Measurements from ENCODE around the gene ARIH2.

The ARIH2 gene

DNA sequence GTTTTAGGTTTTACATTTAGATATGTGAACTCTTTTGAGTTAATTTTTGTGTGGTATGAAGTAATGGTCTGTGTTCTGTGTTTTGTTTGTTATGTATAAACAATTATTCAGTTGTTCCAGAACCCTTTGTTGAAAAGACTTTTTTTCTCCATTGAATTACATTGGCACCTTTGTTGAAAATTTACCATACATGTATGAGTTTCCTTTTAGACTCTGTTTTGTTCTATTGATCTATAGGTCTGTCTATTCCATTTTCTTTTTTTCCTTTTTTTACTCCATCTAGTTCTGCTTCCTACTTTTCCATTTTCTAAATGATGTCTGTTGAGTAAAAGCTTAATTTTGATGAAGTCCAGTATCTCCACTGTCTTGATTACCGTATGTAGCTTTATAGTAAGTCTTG, 31.4 kb downstream of the ARIH2 start:
- Histone ChIP-seq H3K27ac (ENCODE audit: low read depth, low read length) (no peak overlapping the region), H2AFZ (ENCODE audit: low read length, unreplicated experiment) (no peak overlapping the region), H3K4me1 (ENCODE audit: control insufficient read depth, insufficient read depth, low read length, unreplicated experiment) (no peaks in the 10 kb centered on the region), H3K27me3 (ENCODE audit: insufficient read depth, low read length) (no peaks in the 10 kb centered on the region), H3K4me3 (ENCODE audit: low read depth, low read length) (no peak overlapping the region), H3K79me2 (ENCODE audit: control insufficient read depth, insufficient read depth, low read length, unreplicated experiment) (peaks cover 18% of the 10 kb centered on the region), H3K36me3 (ENCODE audit: insufficient read depth, low read length) (no peaks in the 10 kb centered on the region)

DNA sequence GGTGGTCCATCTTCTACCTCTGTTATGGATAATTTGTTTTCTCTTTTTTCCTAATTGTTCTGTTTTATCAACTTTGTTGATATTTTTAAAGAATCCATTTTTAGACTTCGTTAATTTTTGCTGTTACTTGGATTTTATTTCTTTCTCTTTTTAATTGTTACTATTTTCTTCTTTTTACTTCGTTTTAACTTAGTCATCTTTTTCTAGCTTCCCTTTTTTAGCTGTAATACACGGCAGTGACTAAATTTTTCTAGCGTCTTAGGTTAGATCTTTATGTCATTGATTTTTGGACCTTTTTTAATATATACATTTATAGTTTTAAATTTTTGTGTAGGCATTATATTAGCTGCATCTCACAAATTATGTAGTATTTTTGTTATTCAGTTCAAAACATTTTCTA, 33.1 kb downstream of the ARIH2 start:
- Histone ChIP-seq H3K27ac (ENCODE audit: low read depth, low read length) (no peak overlapping the region), H3K4me3 (ENCODE audit: low read depth, low read length) (no peak overlapping the region), H3K36me3 (ENCODE audit: insufficient read depth, low read length) (no peaks in the 10 kb centered on the region), H3K27me3 (ENCODE audit: insufficient read depth, low read length) (no peaks in the 10 kb centered on the region), H3K79me2 (ENCODE audit: control insufficient read depth, insufficient read depth, low read length, unreplicated experiment) (peaks cover 20% of the 10 kb centered on the region), H3K4me1 (ENCODE audit: control insufficient read depth, insufficient read depth, low read length, unreplicated experiment) (no peaks in the 10 kb centered on the region), H2AFZ (ENCODE audit: low read length, unreplicated experiment) (no peak overlapping the region)

GRCh38 chr3:48952510-48953118, 34.0 kb downstream of the ARIH2 start:
- Histone ChIP-seq H3K36me3 (ENCODE audit: insufficient read depth, low read length) (no peaks in the 10 kb centered on the region), H3K27ac (ENCODE audit: low read depth, low read length) (no peak overlapping the region), H3K27me3 (ENCODE audit: insufficient read depth, low read length) (no peaks in the 10 kb centered on the region), H2AFZ (ENCODE audit: low read length, unreplicated experiment) (no peak overlapping the region), H3K4me1 (ENCODE audit: control insufficient read depth, insufficient read depth, low read length, unreplicated experiment) (no peaks in the 10 kb centered on the region), H3K79me2 (ENCODE audit: control insufficient read depth, insufficient read depth, low read length, unreplicated experiment) (peaks cover 24% of the 10 kb centered on the region), H3K4me3 (ENCODE audit: low read depth, low read length) (no peak overlapping the region)

GRCh38 chr3:48957006-48957705, 38.5 kb downstream of the ARIH2 start:
- no peak overlapping the region for H2AFZ ChIP-seq (ENCODE audit: low read length, unreplicated experiment)
- H3K79me2 ChIP-seq (ENCODE audit: control insufficient read depth, insufficient read depth, low read length, unreplicated experiment): peaks cover 21% of the 10 kb centered on the region
- H3K27ac ChIP-seq (ENCODE audit: low read depth, low read length): no peak overlapping the region
- peaks cover 5% of the 10 kb centered on the region for H3K4me1 ChIP-seq (ENCODE audit: control insufficient read depth, insufficient read depth, low read length, unreplicated experiment)
- H3K36me3 ChIP-seq (ENCODE audit: insufficient read depth, low read length): no peaks in the 10 kb centered on the region
- no peaks in the 10 kb centered on the region for H3K27me3 ChIP-seq (ENCODE audit: insufficient read depth, low read length)
- H3K4me3 ChIP-seq (ENCODE audit: low read depth, low read length): no peak overlapping the region

DNA sequence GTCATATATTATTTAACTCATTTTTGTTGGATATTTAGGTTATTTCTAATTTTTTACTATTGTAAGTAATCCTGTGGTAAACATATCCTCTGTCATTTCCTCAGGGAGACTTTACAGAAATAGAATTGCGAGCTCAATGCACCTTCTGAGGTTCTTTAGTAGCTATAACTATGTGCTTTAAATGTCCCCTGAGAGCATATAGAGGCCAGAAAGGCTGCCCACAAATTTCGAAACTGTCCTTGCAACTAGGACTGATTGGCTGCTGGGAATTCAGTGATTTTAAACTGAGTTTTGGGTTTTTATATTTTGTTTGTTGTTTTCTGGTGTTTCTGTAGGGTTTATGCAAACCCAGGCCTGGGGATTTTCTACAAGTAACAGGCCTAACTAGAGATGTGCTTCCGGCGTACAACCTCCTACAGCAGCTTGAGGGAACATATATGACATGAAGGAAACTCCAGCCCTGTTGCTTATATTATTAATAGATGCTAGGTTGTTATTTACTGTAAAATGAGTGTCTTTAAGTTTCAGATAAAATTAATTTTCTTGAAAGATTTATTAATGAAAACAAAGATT, 42.3 kb downstream of the ARIH2 start:
- Histone ChIP-seq H3K27me3 (ENCODE audit: insufficient read depth, low read length) (no peaks in the 10 kb centered on the region), H3K27ac (ENCODE audit: low read depth, low read length) (no peak overlapping the region), H3K4me1 (ENCODE audit: control insufficient read depth, insufficient read depth, low read length, unreplicated experiment) (peaks cover 5% of the 10 kb centered on the region), H3K4me3 (ENCODE audit: low read depth, low read length) (no peak overlapping the region), H3K79me2 (ENCODE audit: control insufficient read depth, insufficient read depth, low read length, unreplicated experiment) (peaks cover 15% of the 10 kb centered on the region), H2AFZ (ENCODE audit: low read length, unreplicated experiment) (no peak overlapping the region), H3K36me3 (ENCODE audit: insufficient read depth, low read length) (no peaks in the 10 kb centered on the region)

DNA sequence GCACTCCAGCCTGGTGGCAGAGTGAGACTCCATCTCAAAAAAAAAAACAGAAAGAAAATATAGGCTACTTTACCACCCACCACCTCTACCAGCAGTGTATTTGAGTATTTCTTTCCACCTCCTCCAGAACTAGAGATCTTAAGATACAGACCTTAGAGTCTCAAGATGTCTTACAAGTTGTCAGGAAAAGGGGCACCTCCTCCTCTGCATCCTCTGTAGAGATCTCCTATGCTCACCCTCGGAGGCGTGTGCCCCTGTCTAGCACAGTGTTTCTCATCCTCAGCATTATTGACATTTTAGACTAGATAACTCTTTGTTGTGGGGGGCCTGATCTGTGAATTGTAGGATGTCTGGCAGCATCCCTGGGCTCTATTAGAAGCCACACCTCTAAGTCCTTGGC, 43.7 kb downstream of the ARIH2 start:
- Histone ChIP-seq H3K4me3 (ENCODE audit: low read depth, low read length) (no peak overlapping the region), H3K79me2 (ENCODE audit: control insufficient read depth, insufficient read depth, low read length, unreplicated experiment) (peaks cover 9% of the 10 kb centered on the region), H3K36me3 (ENCODE audit: insufficient read depth, low read length) (no peaks in the 10 kb centered on the region), H3K4me1 (ENCODE audit: control insufficient read depth, insufficient read depth, low read length, unreplicated experiment) (peaks cover 5% of the 10 kb centered on the region), H3K27me3 (ENCODE audit: insufficient read depth, low read length) (no peaks in the 10 kb centered on the region), H2AFZ (ENCODE audit: low read length, unreplicated experiment) (no peak overlapping the region), H3K27ac (ENCODE audit: low read depth, low read length) (no peak overlapping the region)

DNA sequence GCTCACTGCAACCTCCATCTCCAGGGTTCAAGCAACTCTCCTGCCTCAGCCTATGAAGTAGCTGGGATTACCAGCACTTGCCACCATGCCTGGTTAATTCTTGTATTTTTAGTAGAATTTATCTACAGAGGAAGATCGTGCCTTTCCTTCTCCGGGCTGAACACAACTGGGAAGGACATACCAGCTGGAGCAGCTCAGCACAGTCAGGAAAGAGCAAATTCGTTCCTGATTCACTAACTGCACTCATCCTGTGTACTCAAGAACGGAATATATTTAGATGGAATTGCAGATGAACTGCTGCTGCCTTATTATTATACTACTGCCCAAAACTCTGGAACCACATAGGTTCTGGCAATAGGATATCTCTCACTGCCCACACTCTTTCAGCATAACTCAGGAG, 44.3 kb downstream of the ARIH2 start:
- Histone ChIP-seq H3K27me3 (ENCODE audit: insufficient read depth, low read length) (no peaks in the 10 kb centered on the region), H3K27ac (ENCODE audit: low read depth, low read length) (no peak overlapping the region), H3K4me3 (ENCODE audit: low read depth, low read length) (no peak overlapping the region), H3K79me2 (ENCODE audit: control insufficient read depth, insufficient read depth, low read length, unreplicated experiment) (peaks cover 7% of the 10 kb centered on the region), H3K4me1 (ENCODE audit: control insufficient read depth, insufficient read depth, low read length, unreplicated experiment) (peaks cover 5% of the 10 kb centered on the region), H3K36me3 (ENCODE audit: insufficient read depth, low read length) (no peaks in the 10 kb centered on the region), H2AFZ (ENCODE audit: low read length, unreplicated experiment) (no peak overlapping the region)

GRCh38 chr3:48963591-48963990, 44.9 kb downstream of the ARIH2 start:
- Histone ChIP-seq H3K36me3 (ENCODE audit: insufficient read depth, low read length) (no peaks in the 10 kb centered on the region), H3K4me3 (ENCODE audit: low read depth, low read length) (no peak overlapping the region), H3K27me3 (ENCODE audit: insufficient read depth, low read length) (no peaks in the 10 kb centered on the region), H3K79me2 (ENCODE audit: control insufficient read depth, insufficient read depth, low read length, unreplicated experiment) (peaks cover 4% of the 10 kb centered on the region), H3K4me1 (ENCODE audit: control insufficient read depth, insufficient read depth, low read length, unreplicated experiment) (peaks cover 5% of the 10 kb centered on the region), H3K27ac (ENCODE audit: low read depth, low read length) (no peak overlapping the region), H2AFZ (ENCODE audit: low read length, unreplicated experiment) (no peak overlapping the region)

GRCh38 chr3:48966367-48966766, 47.7 kb downstream of the ARIH2 start:
- no peak overlapping the region for H2AFZ ChIP-seq (ENCODE audit: low read length, unreplicated experiment)
- no peaks in the 10 kb centered on the region for H3K27me3 ChIP-seq (ENCODE audit: insufficient read depth, low read length)
- H3K4me3 ChIP-seq (ENCODE audit: low read depth, low read length): no peak overlapping the region
- no peaks in the 10 kb centered on the region for H3K79me2 ChIP-seq (ENCODE audit: control insufficient read depth, insufficient read depth, low read length, unreplicated experiment)
- no peak overlapping the region for H3K27ac ChIP-seq (ENCODE audit: low read depth, low read length)
- no peaks in the 10 kb centered on the region for H3K4me1 ChIP-seq (ENCODE audit: control insufficient read depth, insufficient read depth, low read length, unreplicated experiment)
- peaks cover under 1% of the 10 kb centered on the region; the same call in 1 of the 2 replicates for H3K36me3 ChIP-seq (ENCODE audit: insufficient read depth, low read length)

DNA sequence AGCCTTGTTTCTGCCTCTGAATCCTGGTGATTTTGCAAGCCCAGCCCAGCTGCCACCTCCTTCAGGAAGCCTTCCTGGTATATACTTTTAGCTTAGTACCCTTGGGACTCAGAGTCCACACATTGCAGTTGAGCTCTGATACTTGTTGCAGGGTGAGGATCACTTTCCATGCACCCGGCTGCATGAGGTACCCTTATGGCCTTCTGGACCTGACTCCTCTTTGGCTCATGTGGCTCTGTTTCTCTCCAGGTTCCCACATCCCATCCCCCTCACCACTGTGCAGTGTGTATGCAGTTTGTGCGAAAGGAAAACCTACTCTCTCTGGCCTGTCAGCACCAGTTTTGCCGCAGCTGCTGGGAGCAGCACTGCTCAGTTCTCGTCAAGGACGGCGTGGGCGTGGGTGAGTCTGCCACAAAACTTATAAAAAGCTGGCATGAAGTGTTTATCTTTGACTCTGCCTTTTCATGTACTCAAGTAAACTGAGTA, 48.3 kb downstream of the ARIH2 start:
- Histone ChIP-seq H3K4me3 (ENCODE audit: low read depth, low read length) (no peak overlapping the region), H2AFZ (ENCODE audit: low read length, unreplicated experiment) (no peak overlapping the region), H3K79me2 (ENCODE audit: control insufficient read depth, insufficient read depth, low read length, unreplicated experiment) (no peaks in the 10 kb centered on the region), H3K36me3 (ENCODE audit: insufficient read depth, low read length) (peaks cover 4% of the 10 kb centered on the region; the same call in 1 of the 2 replicates), H3K4me1 (ENCODE audit: control insufficient read depth, insufficient read depth, low read length, unreplicated experiment) (no peaks in the 10 kb centered on the region), H3K27ac (ENCODE audit: low read depth, low read length) (no peak overlapping the region), H3K27me3 (ENCODE audit: insufficient read depth, low read length) (no peaks in the 10 kb centered on the region)

- peaks cover 12% of the 10 kb centered on the region; the same call in 1 of the 2 replicates for H3K36me3 ChIP-seq (ENCODE audit: insufficient read depth, low read length)
- H3K27me3 ChIP-seq (ENCODE audit: insufficient read depth, low read length): no peaks in the 10 kb centered on the region
- H3K27ac ChIP-seq (ENCODE audit: low read depth, low read length): no peak overlapping the region
- no peaks in the 10 kb centered on the region for H3K4me1 ChIP-seq (ENCODE audit: control insufficient read depth, insufficient read depth, low read length, unreplicated experiment)
- H3K79me2 ChIP-seq (ENCODE audit: control insufficient read depth, insufficient read depth, low read length, unreplicated experiment): no peaks in the 10 kb centered on the region
- H3K4me3 ChIP-seq (ENCODE audit: low read depth, low read length): no peak overlapping the region
- H2AFZ ChIP-seq (ENCODE audit: low read length, unreplicated experiment): no peak overlapping the region
Observed at GRCh38 chr3:48970586-48970985, 51.9 kb downstream of the ARIH2 start.
